HepG2 (cell line): ENCODE results near the gene PITHD1. TPM values are rescaled to one million over a fixed set of nuclear protein-coding genes. Genes with fewer than 3 reads are reported as not detected.

ENCODE experiments used
- ATAC-seq: fragments of 200-7000 bp; cut with Tn5 transposase; 3 replicates; pipeline ENCODE4 v1.9.1; 2020; ENCODE audit warnings: mild to moderate bottlenecking, moderate library complexity
- Bru-seq: library from RNA; stranded (reverse); fragments of 400-500 nt; gene quantifications from one replicate; lab custom pipeline; 2021; lab: Mats Ljungman, UMichigan
- BruChase-seq, 2 experiments: library from RNA; stranded (reverse); fragments of 400-500 nt; gene quantifications; one replicate each; lab custom pipeline; 2021; lab: Mats Ljungman, UMichigan
- BruUV-seq: library from RNA; stranded (reverse); fragments of 400-500 nt; replicated peaks from 2 replicates; lab custom pipeline; 2021; lab: Mats Ljungman, UMichigan
- CTCF ChIA-PET: fragments of 300-600 bp; formaldehyde crosslinking; extraction: SDS; loops from one replicate; lab custom pipeline; 2021; ENCODE audit warnings: low total read pairs, inconsistent platforms, low intra/inter-chr PET ratio; lab: Yijun Ruan, JAX
- POLR2A ChIA-PET: fragments of 350-600 bp; sonication (Branson Sonifier 250); formaldehyde crosslinking; loops from one replicate; lab custom pipeline; 2020; ENCODE audit warnings: antibody characterized with exemption, inconsistent platforms; lab: Yijun Ruan, JAX
- DNase-seq: peaks from one replicate; pipeline ENCODE4 v3.0.0-alpha.2; 2015; ENCODE audit warnings: low spot score
- FAIRE-seq: peaks from 3 replicates; lab custom pipeline; 2011; peaks lifted over from hg19 to GRCh38; lab: Jason Lieb, UNC
- H2AFZ ChIP-seq: one replicate; pipeline ENCODE4 v1.6.1; 2011; ENCODE audit warnings: low read length, inconsistent platforms
- H3K27ac ChIP-seq: fragments of 300-600 bp; 3 replicates; pipeline ENCODE4 v1.8.0; 2011; ENCODE audit warnings: mixed run types, mild to moderate bottlenecking, mixed read lengths, low read length, inconsistent platforms; ENCODE audit not compliant: insufficient read depth; ENCODE audit errors: extremely low read length
- H3K27me3 ChIP-seq, 2 experiments: fragments of 200-600 bp in 1 of 2; 2 replicates in 1 of 2; 3 replicates in 1 of 2; pipeline versions ENCODE4 v1.6.0 to v1.8.0; 2011; ENCODE audit warnings: low read length in 2 of 2, mild to moderate bottlenecking in 2 of 2, moderate library complexity in 2 of 2, inconsistent platforms in 1 of 2; ENCODE audit not compliant: insufficient read depth in 2 of 2, control insufficient read depth in 1 of 2
- H3K36me3 ChIP-seq, 2 experiments: fragments of 200-600 bp in 1 of 2; replicated peaks in 1 of 2; 2 replicates in 1 of 2; 3 replicates in 1 of 2; pipeline versions ENCODE4 v1.5.1 to v1.8.0; 2011; ENCODE audit warnings: low read length in 2 of 2, inconsistent platforms in 1 of 2; ENCODE audit not compliant: insufficient read depth in 2 of 2, control insufficient read depth in 1 of 2
- H3K4me1 ChIP-seq: 2 replicates; pipeline ENCODE4 v1.5.1; 2012; ENCODE audit warnings: low read length, inconsistent platforms; ENCODE audit not compliant: insufficient read depth
- H3K4me2 ChIP-seq: 2 replicates; pipeline ENCODE4 v1.6.0; 2011; ENCODE audit warnings: low read depth, low read length, inconsistent platforms
- H3K4me3 ChIP-seq, 3 experiments: fragments of 200-600 bp in 1 of 3; sonication (generic), shearing (Covaris generic) in 1 of 3; replicated peaks in 1 of 3; 2 replicates each; pipeline ENCODE4 v1.5.1; 2011 to 2016; ENCODE audit warnings: low read length in 3 of 3, inconsistent platforms in 2 of 3, low read depth in 2 of 3, mild to moderate bottlenecking in 2 of 3, control low read depth in 1 of 3, mixed read lengths in 1 of 3; ENCODE audit not compliant: insufficient read depth in 1 of 3
- H3K79me2 ChIP-seq: one replicate; pipeline ENCODE4 v1.6.1; 2011; ENCODE audit warnings: low read length, inconsistent platforms; ENCODE audit not compliant: insufficient read depth
- H3K9ac ChIP-seq: 2 replicates; pipeline ENCODE4 v1.6.0; 2011; ENCODE audit warnings: mild to moderate bottlenecking, low read depth, low read length, inconsistent platforms; ENCODE audit not compliant: insufficient read depth
- H3K9me3 ChIP-seq: 2 replicates; pipeline ENCODE4 v1.5.1; 2012; ENCODE audit warnings: mild to moderate bottlenecking, low read length
- H4K20me1 ChIP-seq: 2 replicates; pipeline ENCODE4 v1.6.0; 2011; ENCODE audit warnings: inconsistent platforms, mild to moderate bottlenecking, low read length, moderate library complexity; ENCODE audit not compliant: insufficient read depth
- FIP1L1 ChIP-seq: fragments of 200-400 bp; formaldehyde crosslinking; IDR thresholded peaks from 2 replicates; pipeline ENCODE4 v1.6.1; 2018; ENCODE audit warnings: low read depth, mild to moderate bottlenecking, low read length, moderate library complexity, borderline replicate concordance; ENCODE audit not compliant: insufficient read depth
- JARID2 ChIP-seq: sonication (generic); formaldehyde crosslinking; IDR thresholded peaks from 2 replicates; pipeline ENCODE4 v1.8.1; 2023; ENCODE audit warnings: missing genetic modification reagents, inconsistent platforms; ENCODE audit not compliant: insufficient replicate concordance
- SAFB2 ChIP-seq: sonication (generic); formaldehyde crosslinking; IDR thresholded peaks from 2 replicates; pipeline ENCODE4 v1.5.1; 2020; ENCODE audit warnings: missing genetic modification reagents, low read depth, mild to moderate bottlenecking, borderline replicate concordance
- TGIF2 ChIP-seq: IDR thresholded peaks from 2 replicates; pipeline ENCODE4 v1.6.1; 2016; ENCODE audit warnings: control low read depth, missing compliant biosample characterization
- ZFP82 ChIP-seq: sonication (generic); formaldehyde crosslinking; IDR thresholded peaks from 2 replicates; pipeline ENCODE4 v1.5.1; 2020; ENCODE audit warnings: mild to moderate bottlenecking, missing genetic modification reagents, borderline replicate concordance
- ZNF10 ChIP-seq: sonication (generic); formaldehyde crosslinking; IDR thresholded peaks from 2 replicates; pipeline ENCODE4 v1.4.0; 2020; ENCODE audit warnings: mild to moderate bottlenecking, low read depth, missing genetic modification reagents, borderline replicate concordance
- ZNF446 ChIP-seq: sonication (generic); formaldehyde crosslinking; IDR thresholded peaks from 2 replicates; pipeline ENCODE4 v1.5.0; 2020; ENCODE audit warnings: mild to moderate bottlenecking, missing genetic modification reagents
- ZNF672 ChIP-seq: sonication (generic); formaldehyde crosslinking; IDR thresholded peaks from 2 replicates; pipeline ENCODE4 v1.8.1; 2022; ENCODE audit warnings: missing genetic modification reagents
- WGBS: methylation state at CpG from one replicate; pipeline ENCODE4 v1.1.6; 2017; ENCODE audit warnings: low lambda C conversion rate; 5-methylcytosine and 5-hydroxymethylcytosine counted together
- in situ Hi-C: cut with HindIII; loops from 2 replicates; pipeline ENCODE4 v1.10.0; 2017; ENCODE audit warnings: low pct_unique_long_range_greater_than_20kb; ENCODE audit not compliant: extremely low pct_ligation_motif_present
- intact Hi-C: fragments of 100-400 bp; cut with micrococcal nuclease; formaldehyde crosslinking; loops from one replicate; pipeline ENCODE4 v1.10.0; 2022; ENCODE audit not compliant: unreplicated experiment
- long read RNA-seq, 2 experiments: library from RNA in 1 of 2; library from polyadenylated mRNA in 1 of 2; stranded (forward) in 1 of 2; unstranded in 1 of 2; transcript quantifications; one replicate each; pipeline ENCODE4 v2.0.0, GENCODE V29; 2019 to 2022
- polyA minus RNA-seq, 3 experiments: library from RNA; depleted of rRNA, polyadenylated mRNA; stranded (reverse); fragments of >200 nt; gene quantifications; 2 replicates each; pipeline ENCODE4 v1.2.3, GENCODE V29; 2011; ENCODE audit warnings: low replicate concordance in 1 of 3
- polyA plus RNA-seq, 8 experiments: library from polyadenylated mRNA; depleted of rRNA in 3 of 8; stranded (reverse) in 7 of 8; unstranded in 1 of 8; fragments of >200 nt; fragmentation: Illumina TruSeq in 4 of 8; extraction: Trizol in 4 of 8; gene quantifications; 2 replicates each; pipeline versions ENCODE4 v1.2.1 to v1.2.3, GENCODE V29; 2011 to 2016; ENCODE audit warnings: low read depth in 4 of 8, missing spikeins in 1 of 8, mixed read lengths in 1 of 8; ENCODE audit not compliant: insufficient read depth in 1 of 8
- total RNA-seq, 5 experiments: library from RNA; depleted of rRNA; stranded (reverse); fragments of >200 nt; fragmentation: Illumina TruSeq; extraction: Trizol; gene quantifications; 2 replicates each; pipeline ENCODE4 v1.2.3, GENCODE V29; 2016; ENCODE audit warnings: low read depth in 1 of 5
- TF ChIP-seq, protein P1 (sequence below): sonication (generic); formaldehyde crosslinking; IDR thresholded peaks from 2 replicates; pipeline ENCODE4 v1.4.0; 2020; ENCODE audit warnings: missing genetic modification reagents
- TF ChIP-seq, protein P2 (sequence below), 2 experiments: sonication (generic) in 1 of 2; formaldehyde crosslinking in 1 of 2; IDR thresholded peaks; 2 replicates each; pipeline versions ENCODE4 v1.5.1 to v1.6.1; 2011 to 2020; ENCODE audit warnings: borderline replicate concordance in 1 of 2, low read depth in 1 of 2, low read length in 1 of 2, mild to moderate bottlenecking in 1 of 2, missing genetic modification reagents in 1 of 2, moderate library complexity in 1 of 2

PITHD1 gene, protein sequence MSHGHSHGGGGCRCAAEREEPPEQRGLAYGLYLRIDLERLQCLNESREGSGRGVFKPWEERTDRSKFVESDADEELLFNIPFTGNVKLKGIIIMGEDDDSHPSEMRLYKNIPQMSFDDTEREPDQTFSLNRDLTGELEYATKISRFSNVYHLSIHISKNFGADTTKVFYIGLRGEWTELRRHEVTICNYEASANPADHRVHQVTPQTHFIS
- total RNA-seq (2016; rRNA removed; fragmentation: Illumina TruSeq; extraction: Trizol) (37.3 and 44.9 TPM in 2 replicates), polyA plus RNA-seq (2011; rRNA removed) (26.6 and 28.0 TPM in 2 replicates), polyA minus RNA-seq (2011; rRNA and poly(A)+ RNA removed; ENCODE audit: low replicate concordance) (5.1 and 25.2 TPM in 2 replicates), Bru-seq, nascent RNA (percentile 78 among the genes with signal in this experiment), BruChase-seq, experiment 1, labeled RNA remaining after a 6-hour chase (percentile 85 among the genes with signal in this experiment), BruChase-seq, experiment 2, labeled RNA remaining after a 2-hour chase (percentile 81 among the genes with signal in this experiment)
- 6.6 and 7.1 TPM in 2 replicates for total RNA-seq (2016; cell fraction: cytosol; rRNA removed; fragmentation: Illumina TruSeq; extraction: Trizol; ENCODE audit: low read depth)
- 39.7 and 44.6 TPM in 2 replicates for total RNA-seq (2016; cell fraction: insoluble cytoplasmic fraction; rRNA removed; fragmentation: Illumina TruSeq; extraction: Trizol)
- 24.7 and 27.8 TPM in 2 replicates for total RNA-seq (2016; cell fraction: membrane; rRNA removed; fragmentation: Illumina TruSeq; extraction: Trizol)
- 21.3 and 22.5 TPM in 2 replicates for total RNA-seq (2016; cell fraction: nucleus; rRNA removed; fragmentation: Illumina TruSeq; extraction: Trizol)
- polyA plus RNA-seq (2011; cell fraction: cytosol; rRNA removed) = 17.4 and 25.5 TPM in 2 replicates
- 12.1 and 20.0 TPM in 2 replicates for polyA plus RNA-seq (2011; cell fraction: nucleus; rRNA removed)
- 25.1 and 29.3 TPM in 2 replicates for polyA plus RNA-seq (2012)
- 6.4 and 7.2 TPM in 2 replicates for polyA plus RNA-seq (2016; cell fraction: cytosol; fragmentation: Illumina TruSeq; extraction: Trizol; ENCODE audit: low read depth)
- 49.7 and 49.8 TPM in 2 replicates for polyA plus RNA-seq (2016; cell fraction: insoluble cytoplasmic fraction; fragmentation: Illumina TruSeq; extraction: Trizol; ENCODE audit: low read depth)
- polyA plus RNA-seq (2016; cell fraction: membrane; fragmentation: Illumina TruSeq; extraction: Trizol; ENCODE audit: low read depth) = 20.1 and 20.8 TPM in 2 replicates
- 41.4 and 42.1 TPM in 2 replicates for polyA plus RNA-seq (2016; cell fraction: nucleus; fragmentation: Illumina TruSeq; extraction: Trizol; ENCODE audit: insufficient read depth, low read depth)
- 3.8 and 5.5 TPM in 2 replicates for polyA minus RNA-seq (2011; cell fraction: cytosol; rRNA and poly(A)+ RNA removed)
- polyA minus RNA-seq (2011; cell fraction: nucleus; rRNA and poly(A)+ RNA removed) = 12.1 and 14.0 TPM in 2 replicates
- long read RNA-seq, experiment 1, transcript PITHD1-201 (6 exons, 1,603 nt) = major isoform, 23 of 28 reads
- long read RNA-seq, experiment 1, partial matches to known transcripts = 2 of 28 reads
- long read RNA-seq, experiment 1, other reads (novel, unspliced or antisense) = 3 of 28 reads
- long read RNA-seq, experiment 2, transcript PITHD1-201 (6 exons, 1,603 nt) = major isoform, 36 of 53 reads
- long read RNA-seq, experiment 2, partial matches to known transcripts = 6 of 53 reads
- long read RNA-seq, experiment 2, other reads (novel, unspliced or antisense) = 11 of 53 reads

DNA sequence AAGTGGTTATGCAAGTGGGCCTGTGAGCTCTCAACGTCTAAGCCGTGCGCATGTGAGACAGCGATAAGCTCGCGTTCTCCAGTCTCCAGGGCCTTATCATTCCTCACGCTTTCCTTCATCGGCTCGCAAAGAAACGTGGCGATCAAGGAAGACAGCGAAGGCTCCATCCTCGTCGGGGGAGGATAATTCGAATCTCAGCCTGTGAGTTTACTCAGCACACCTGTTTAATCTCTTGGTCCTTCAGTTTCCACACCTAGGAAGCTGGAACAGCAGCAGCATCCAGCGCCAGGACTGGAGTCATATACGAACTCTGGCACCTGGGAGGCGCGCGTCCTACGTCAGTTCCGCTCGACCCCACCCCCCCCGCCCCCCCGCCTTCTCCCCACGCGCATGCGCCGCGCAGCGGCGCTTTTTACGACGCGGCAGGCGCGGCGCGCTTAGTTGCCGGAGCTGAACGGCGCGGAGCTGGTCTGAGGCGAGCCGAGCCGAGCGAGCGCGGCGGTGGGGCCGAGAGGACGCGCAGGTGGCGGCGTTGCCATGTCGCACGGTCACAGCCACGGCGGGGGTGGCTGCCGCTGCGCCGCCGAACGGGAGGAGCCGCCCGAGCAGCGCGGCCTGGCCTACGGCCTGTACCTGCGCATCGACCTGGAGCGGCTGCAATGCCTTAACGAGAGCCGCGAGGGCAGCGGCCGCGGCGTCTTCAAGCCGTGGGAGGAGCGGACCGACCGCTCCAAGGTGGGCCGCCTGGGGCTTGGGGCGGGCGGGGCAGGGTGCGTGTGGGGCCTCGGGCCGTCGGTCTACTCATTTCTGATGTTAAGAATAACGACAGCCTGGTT, at the start of gene PITHD1:
Gene PITHD1 (plus strand): TSS at position 440 of the 836 bp plus-strand sequence. CDS start 98 bp downstream, at position 538.
- Histone ChIP-seq H3K27me3 (no peaks in the 10 kb centered on the region; a peak in 1 of 5 replicates), H2AFZ (peak within 1 kb of the TSS; percentile 81), H3K36me3 (peaks cover 0 to 7% of the 10 kb centered on the region in 2 experiments; a peak in 3 of 5 replicates), H4K20me1 (no peaks in the 10 kb centered on the region; the same call in none of the 2 replicates), H3K9me3 (no peaks in the 10 kb centered on the region), H3K4me1 (peaks cover 59% of the 10 kb centered on the region), H3K4me3 (peak within 1 kb of the TSS; percentile 61 to 85 (median 82)), H3K27ac (peak within 1 kb of the TSS; percentile 91), H3K79me2 (peaks cover 52% of the 10 kb centered on the region), H3K4me2 (peak within 1 kb of the TSS; percentile 89), H3K9ac (peak within 1 kb of the TSS; percentile 94)
- BruUV-seq = no TSS peak
- ChIA-PET CTCF (no interaction called here), POLR2A (interaction anchor here (0.5 to 7.9 kb wide), 30 partner anchors 12 to 438 kb away, joined by 3 to 154 read pairs (median 4); partner anchors contain the start of genes ELOA, FUCA1, GALE and HMGCL)
- FAIRE-seq (peak; percentile 42), DNase-seq (peak; percentile 83), ATAC-seq (peak; percentile 86)
- under 1% methylated on average over 31 of the region's 91 CpGs for WGBS
- intact Hi-C loops (loop anchor here (10.0 kb wide), 1 partner anchor 87 kb away; the partner anchor contains the start of gene FUCA1), in situ Hi-C loops (no loop called here)
- TF ChIP-seq, protein P1, sequence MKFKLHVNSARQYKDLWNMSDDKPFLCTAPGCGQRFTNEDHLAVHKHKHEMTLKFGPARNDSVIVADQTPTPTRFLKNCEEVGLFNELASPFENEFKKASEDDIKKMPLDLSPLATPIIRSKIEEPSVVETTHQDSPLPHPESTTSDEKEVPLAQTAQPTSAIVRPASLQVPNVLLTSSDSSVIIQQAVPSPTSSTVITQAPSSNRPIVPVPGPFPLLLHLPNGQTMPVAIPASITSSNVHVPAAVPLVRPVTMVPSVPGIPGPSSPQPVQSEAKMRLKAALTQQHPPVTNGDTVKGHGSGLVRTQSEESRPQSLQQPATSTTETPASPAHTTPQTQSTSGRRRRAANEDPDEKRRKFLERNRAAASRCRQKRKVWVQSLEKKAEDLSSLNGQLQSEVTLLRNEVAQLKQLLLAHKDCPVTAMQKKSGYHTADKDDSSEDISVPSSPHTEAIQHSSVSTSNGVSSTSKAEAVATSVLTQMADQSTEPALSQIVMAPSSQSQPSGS (CRISPR knock-in tag) = peak; percentile 64; the same call in 1 of the 2 replicates
- TF ChIP-seq ZNF446 (CRISPR knock-in tag) (peak; percentile 97; the same call in 1 of the 2 replicates), SAFB2 (CRISPR knock-in tag) (peak; percentile 82; the same call in 1 of the 2 replicates), FIP1L1 (no peak), ZFP82 (CRISPR knock-in tag) (no peak; the same call in 1 of the 2 replicates), TGIF2 (CRISPR knock-in tag) (peak; percentile 56; the same call in 1 of the 2 replicates), ZNF10 (CRISPR knock-in tag) (no peak), JARID2 (peak; percentile 57), ZNF672 (CRISPR knock-in tag) (no peak)
- TF ChIP-seq, protein P2, sequence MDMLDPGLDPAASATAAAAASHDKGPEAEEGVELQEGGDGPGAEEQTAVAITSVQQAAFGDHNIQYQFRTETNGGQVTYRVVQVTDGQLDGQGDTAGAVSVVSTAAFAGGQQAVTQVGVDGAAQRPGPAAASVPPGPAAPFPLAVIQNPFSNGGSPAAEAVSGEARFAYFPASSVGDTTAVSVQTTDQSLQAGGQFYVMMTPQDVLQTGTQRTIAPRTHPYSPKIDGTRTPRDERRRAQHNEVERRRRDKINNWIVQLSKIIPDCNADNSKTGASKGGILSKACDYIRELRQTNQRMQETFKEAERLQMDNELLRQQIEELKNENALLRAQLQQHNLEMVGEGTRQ (IDR thresholded peaks at IDR 0.05; ENCODE audit: low read depth, low read length) = no peak
- TF ChIP-seq, protein P2 (CRISPR knock-in tag; IDR thresholded peaks at IDR 0.05; ENCODE audit: borderline replicate concordance) = no peak
